C4-2B (cell line): Measurements from ENCODE around the gene PRKCB.

ENCODE experiments used
- H3K27ac ChIP-seq: fragments of 450-650 bp; 2 replicates; pipeline ENCODE4 v1.5.1; 2017
- ZFX ChIP-seq: fragments of 450-650 bp; IDR thresholded peaks from 2 replicates; pipeline ENCODE4 v1.6.1; 2017
- TF ChIP-seq, protein P1 (sequence below): fragments of 450-650 bp; conservative IDR thresholded peaks from 2 replicates; pipeline ENCODE4 v1.5.1; 2017; ENCODE audit warnings: mild to moderate bottlenecking

Gene PRKCB

DNA sequence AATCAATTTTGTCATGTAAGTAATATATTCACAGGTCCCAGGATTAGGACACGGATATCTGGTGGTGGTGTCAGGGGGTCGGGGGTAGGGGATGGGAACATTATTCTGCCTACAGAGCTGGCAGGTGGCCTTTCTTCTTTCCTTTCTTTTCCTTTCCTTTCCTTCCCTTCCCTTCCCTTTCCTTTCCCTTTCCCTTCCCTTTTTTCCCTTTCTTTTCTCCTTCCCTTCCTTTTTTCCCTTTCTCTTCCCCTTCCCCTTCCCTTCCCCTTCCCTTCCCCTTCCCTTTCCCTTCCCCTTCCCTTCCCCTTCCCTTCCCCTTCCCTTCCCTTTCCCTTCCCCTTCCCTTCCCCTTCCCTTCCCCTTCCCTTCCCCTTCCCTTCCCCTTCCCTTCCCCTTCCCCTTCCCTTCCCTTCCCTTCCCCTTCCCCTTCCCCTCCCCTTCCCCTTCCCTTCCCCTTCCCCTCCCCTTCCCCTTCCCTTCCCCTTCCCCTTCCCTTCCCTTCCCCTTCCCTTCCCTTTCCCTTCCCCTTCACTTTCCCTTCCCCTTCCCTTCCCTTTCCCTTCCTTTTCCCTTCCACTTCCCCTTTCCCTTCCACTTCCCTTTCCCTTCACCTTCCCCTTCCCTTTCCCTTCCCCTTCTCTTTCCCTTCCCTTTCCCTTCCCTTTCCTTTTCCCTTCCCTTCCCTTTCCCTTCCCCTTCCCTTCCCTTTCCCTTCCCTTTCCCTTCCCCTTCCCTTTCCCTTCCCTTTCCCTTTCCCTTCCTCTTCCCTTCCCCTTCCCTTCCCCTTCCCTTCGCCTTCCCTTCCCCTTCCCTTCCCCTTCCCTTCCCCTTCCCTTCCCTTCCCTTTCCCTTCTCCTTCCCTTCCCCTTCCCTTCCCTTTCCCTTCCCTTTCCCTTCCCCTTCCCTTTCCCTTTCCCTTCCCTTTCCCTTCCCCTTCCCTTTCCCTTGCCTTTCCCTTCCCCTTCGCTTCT lies 145.9 kb downstream of the PRKCB start:
- TF ChIP-seq ZFX: no peak
- TF ChIP-seq, protein P1, sequence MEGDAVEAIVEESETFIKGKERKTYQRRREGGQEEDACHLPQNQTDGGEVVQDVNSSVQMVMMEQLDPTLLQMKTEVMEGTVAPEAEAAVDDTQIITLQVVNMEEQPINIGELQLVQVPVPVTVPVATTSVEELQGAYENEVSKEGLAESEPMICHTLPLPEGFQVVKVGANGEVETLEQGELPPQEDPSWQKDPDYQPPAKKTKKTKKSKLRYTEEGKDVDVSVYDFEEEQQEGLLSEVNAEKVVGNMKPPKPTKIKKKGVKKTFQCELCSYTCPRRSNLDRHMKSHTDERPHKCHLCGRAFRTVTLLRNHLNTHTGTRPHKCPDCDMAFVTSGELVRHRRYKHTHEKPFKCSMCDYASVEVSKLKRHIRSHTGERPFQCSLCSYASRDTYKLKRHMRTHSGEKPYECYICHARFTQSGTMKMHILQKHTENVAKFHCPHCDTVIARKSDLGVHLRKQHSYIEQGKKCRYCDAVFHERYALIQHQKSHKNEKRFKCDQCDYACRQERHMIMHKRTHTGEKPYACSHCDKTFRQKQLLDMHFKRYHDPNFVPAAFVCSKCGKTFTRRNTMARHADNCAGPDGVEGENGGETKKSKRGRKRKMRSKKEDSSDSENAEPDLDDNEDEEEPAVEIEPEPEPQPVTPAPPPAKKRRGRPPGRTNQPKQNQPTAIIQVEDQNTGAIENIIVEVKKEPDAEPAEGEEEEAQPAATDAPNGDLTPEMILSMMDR: no peak

DNA sequence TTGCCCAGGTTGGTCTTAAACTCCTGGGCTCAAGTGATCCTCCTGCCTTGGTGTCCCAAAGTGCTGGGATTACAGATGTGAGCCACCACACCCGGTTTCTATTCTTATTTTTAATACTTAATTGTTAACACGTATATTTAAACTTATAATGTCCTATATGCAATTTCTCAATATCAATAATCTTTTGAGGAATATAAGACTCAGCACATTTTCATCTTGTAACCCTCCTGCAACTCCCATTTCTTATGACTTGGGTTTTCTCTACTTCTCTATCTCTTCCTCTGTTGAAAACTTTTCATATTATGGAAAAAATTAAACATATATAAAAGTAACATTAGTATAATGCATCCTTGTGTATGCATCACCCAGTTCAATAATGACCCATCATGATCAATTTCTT lies 150.7 kb downstream of the PRKCB start:
- no peak overlapping the region for H3K27ac ChIP-seq
- TF ChIP-seq, protein P1: no peak
- no peak for TF ChIP-seq ZFX

More for the DNA sequence above, 145.9 kb downstream of the PRKCB start:
- no peak overlapping the region for H3K27ac ChIP-seq

DNA sequence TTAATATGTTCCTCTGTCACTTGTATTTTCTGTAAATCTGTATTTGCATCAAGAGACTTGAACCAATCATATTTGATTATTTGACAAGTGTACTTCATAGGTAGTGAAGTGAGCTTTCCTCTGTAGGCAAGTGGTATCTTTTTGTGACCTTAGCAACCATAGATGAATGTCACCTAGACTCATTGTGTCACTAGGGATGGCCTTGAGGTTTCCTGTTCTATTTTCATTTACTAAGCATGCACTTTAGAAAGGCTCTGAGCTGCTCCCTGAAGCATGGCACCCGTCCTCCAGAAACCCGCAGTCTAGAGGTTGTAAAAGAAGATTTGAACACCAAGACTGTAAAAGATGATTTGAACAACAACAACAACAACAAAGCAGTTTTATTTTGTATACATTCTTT lies 151.7 kb downstream of the PRKCB start:
- TF ChIP-seq, protein P1: no peak
- TF ChIP-seq ZFX: no peak
- no peak overlapping the region for H3K27ac ChIP-seq

DNA sequence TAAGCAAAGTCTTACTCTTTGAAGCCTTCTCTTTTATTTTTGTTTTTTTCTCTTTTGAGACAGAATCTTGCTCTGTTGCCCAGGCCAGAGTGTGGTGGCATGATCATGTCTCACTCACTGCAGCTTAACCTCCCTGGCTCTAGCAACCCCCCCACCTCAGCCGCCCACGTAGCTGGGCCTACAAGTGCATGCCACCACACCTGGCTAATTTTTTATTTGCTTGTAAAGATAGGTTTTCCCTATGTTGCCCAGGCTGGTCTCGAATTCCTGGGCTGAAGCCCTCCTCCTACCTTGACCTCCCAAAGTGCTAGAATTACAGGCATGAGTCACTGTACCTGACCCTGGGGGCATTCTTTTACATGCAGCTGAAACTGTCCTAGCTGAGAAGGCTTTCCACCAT lies 154.7 kb downstream of the PRKCB start:
- no peak overlapping the region for H3K27ac ChIP-seq
- TF ChIP-seq ZFX: no peak
- TF ChIP-seq, protein P1: no peak

DNA sequence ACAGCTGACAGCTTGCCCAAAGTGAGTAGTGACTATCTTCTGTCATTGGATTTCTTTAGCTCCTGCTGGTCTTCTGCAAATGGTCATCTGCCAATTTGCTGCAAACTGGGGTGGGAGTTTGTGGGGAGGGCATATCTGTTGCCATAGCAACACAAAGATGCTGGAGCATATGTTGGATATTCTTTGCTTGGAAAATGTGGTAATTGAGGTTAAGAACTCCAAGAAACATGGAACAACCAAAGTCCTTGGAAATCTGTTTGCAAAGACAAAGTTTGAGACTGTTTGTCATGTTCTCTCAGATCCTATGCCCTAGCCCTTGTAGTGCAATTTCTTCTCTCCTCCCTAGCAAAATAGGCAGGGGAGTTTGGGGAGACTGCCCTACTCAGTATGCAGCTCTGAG lies 155.3 kb downstream of the PRKCB start:
- no peak for TF ChIP-seq ZFX
- TF ChIP-seq, protein P1: no peak
- H3K27ac ChIP-seq: no peak overlapping the region

DNA sequence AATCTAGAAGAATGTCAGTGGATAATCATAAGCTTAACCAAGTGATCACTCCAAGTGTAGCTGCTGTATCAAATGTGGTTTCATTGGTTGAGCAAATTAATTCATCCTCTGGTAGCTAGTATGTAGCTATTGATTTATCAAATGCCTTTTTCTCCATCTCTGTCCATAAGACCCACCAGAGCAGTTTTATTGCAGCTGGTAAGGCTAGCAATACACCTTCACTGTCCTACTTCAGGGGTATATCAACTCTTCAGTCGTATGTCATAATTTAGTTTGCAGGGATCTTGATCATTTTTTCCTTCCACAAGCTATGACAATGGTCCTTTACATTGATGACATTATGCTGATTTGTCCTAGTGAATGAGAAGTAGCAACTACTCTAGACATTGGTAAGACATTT lies 158.8 kb downstream of the PRKCB start:
- H3K27ac ChIP-seq: no peak overlapping the region
- no peak for TF ChIP-seq ZFX
- TF ChIP-seq, protein P1: no peak

DNA sequence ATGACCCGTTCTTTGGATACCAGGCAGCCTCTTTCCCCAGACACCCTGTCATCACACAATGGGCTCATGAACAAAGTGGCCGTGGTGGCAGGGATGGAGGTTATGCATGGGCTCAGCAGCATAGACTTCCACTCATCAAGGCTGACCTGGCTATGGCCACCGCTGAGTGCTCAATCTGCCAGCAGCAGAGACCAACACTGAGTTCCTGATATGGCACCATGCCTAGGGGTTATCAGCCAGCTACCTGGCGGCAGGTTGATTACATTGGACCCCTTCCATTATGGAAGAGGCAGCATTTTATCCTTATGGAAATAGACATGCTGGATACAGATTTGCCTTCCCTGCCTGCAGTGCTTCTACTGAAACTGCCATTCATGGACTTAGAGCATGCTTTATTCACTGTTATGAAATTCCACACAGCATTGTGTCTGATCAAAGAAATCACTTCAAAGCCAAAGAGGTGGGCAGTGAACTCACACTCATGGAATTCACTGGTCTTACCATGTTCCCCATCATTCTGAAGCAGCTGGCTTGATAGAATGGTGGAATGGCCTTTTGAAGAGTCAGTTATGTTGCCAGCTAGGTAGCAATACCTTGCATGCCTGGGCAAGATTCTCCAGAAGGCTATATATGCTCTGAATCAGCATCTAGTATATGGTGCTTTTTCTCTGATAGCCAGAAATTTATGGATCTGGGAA lies 160.6 kb downstream of the PRKCB start:
- TF ChIP-seq ZFX: no peak
- TF ChIP-seq, protein P1: no peak
- H3K27ac ChIP-seq: no peak overlapping the region
